ENCODE data around the gene HMX2. TPM values are rescaled to one million over a fixed set of nuclear protein-coding genes. Genes with fewer than 3 reads are reported as not detected.
"Not testable (repeated sequence)": the region's sequence is repeated elsewhere in the genome, so short reads cannot be mapped to it uniquely, and the experiment has no call there.

The HMX2 gene
- total RNA-seq, 1 donor from 2014 or later: not detected

DNA sequence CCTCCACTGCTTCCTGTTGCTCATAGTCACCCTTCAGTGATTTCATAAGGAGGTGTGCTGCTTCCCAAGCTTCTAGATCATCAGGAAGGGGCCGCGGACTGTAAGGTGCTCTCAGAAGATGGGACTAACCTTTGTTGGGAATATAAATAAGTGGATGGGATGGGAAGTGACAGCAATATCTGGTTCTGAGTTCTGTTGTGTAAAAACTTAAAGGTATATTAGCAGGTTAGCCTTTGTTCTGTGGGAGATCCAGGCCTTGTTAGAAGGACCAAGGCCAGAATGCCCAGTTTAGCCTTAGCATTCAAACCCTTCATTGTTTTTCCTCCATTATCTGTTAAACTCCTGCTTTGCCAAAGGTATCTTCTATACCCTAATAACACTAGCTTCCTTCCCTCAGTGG is 18.7 kb downstream of the HMX2 start:
- TF ChIP-seq, protein P1, sequence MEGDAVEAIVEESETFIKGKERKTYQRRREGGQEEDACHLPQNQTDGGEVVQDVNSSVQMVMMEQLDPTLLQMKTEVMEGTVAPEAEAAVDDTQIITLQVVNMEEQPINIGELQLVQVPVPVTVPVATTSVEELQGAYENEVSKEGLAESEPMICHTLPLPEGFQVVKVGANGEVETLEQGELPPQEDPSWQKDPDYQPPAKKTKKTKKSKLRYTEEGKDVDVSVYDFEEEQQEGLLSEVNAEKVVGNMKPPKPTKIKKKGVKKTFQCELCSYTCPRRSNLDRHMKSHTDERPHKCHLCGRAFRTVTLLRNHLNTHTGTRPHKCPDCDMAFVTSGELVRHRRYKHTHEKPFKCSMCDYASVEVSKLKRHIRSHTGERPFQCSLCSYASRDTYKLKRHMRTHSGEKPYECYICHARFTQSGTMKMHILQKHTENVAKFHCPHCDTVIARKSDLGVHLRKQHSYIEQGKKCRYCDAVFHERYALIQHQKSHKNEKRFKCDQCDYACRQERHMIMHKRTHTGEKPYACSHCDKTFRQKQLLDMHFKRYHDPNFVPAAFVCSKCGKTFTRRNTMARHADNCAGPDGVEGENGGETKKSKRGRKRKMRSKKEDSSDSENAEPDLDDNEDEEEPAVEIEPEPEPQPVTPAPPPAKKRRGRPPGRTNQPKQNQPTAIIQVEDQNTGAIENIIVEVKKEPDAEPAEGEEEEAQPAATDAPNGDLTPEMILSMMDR (IDR thresholded peaks at IDR 0.05): no peak
- no peaks in the 10 kb centered on the region for H3K4me1 ChIP-seq
- H3K27ac ChIP-seq: no peak overlapping the region

DNA sequence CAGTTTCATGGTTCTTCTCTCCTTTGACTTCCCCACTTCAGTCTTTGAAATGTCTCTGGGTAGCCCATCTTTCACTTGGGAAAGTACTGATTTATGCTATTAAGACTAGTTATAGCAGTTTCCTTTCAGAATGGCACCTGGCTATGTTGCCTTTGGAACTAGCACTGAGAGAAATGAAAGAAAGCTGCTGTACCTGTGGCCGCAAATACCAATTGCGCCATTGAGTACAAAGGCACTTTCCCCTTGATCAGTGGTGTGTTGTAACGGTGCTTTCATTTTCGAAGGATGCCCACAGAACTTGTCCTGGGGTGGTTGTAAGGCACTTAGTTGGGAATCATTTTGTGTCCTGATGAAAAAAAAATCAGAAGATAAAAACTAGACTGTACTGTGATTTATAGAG is 23.0 kb downstream of the HMX2 start:
- TF ChIP-seq, protein P1 (IDR thresholded peaks at IDR 0.05): no peak
- intact Hi-C loops (cut with DNase I): no loop called here

More for the DNA sequence above, 18.7 kb downstream of the HMX2 start:
- Histone ChIP-seq H3K36me3 (peaks cover 75% of the 10 kb centered on the region), H3K9me3 (no peaks in the 10 kb centered on the region), H3K4me3 (no peak overlapping the region), H3K27me3 (ENCODE audit: low read depth) (no peaks in the 10 kb centered on the region)
- DNase-seq: no peak
- intact Hi-C loops (cut with DNase I): no loop called here
- no peak for ATAC-seq

GRCh38 chr10:123171616-123172015 is 23.7 kb downstream of the HMX2 start:
- H3K4me1 ChIP-seq; H3K27me3 ChIP-seq (ENCODE audit: low read depth); H3K9me3 ChIP-seq; intact Hi-C loops (cut with DNase I); DNase-seq; H3K27ac ChIP-seq; ATAC-seq; H3K4me3 ChIP-seq: not testable (repeated sequence)
- H3K36me3 ChIP-seq: peaks cover 36% of the 10 kb centered on the region

More for the DNA sequence above, 23.0 kb downstream of the HMX2 start:
- H3K9me3 ChIP-seq: no peaks in the 10 kb centered on the region
- no peak for DNase-seq
- H3K4me3 ChIP-seq: no peak overlapping the region
- H3K4me1 ChIP-seq: no peaks in the 10 kb centered on the region
- H3K27me3 ChIP-seq (ENCODE audit: low read depth): no peaks in the 10 kb centered on the region
- ATAC-seq: no peak
- H3K27ac ChIP-seq: no peak overlapping the region
- H3K36me3 ChIP-seq: peaks cover 41% of the 10 kb centered on the region

- Histone ChIP-seq H3K27ac (no peak overlapping the region), H3K36me3 (peaks cover 11% of the 10 kb centered on the region), H3K27me3 (ENCODE audit: low read depth) (no peaks in the 10 kb centered on the region), H3K4me1 (no peaks in the 10 kb centered on the region), H3K4me3 (no peak overlapping the region), H3K9me3 (no peaks in the 10 kb centered on the region)
- TF ChIP-seq, protein P1 (IDR thresholded peaks at IDR 0.05): no peak
- no peak for DNase-seq
- ATAC-seq: no peak
- intact Hi-C loops (cut with DNase I): no loop called here
Observed at GRCh38 chr10:123175389-123176387, 27.8 kb downstream of the HMX2 start.

DNA sequence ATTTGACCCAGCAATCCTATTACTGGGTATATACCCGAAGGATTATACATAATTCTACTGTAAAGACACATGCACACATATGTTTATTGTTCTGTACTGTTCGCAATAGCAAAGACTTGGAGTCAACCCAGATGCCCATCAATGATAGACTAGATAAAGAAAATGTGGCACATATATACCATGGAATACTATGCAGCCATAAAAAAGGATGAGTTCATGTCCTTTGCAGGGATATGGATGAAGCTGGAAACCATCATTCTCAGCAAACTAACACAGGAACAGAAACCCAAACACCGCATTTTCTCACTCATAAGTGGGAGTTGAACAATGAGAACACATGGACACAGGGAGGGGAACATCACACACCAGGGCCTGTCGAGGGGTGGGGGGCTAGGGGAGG is 30.5 kb downstream of the HMX2 start:
- H3K9me3 ChIP-seq; ATAC-seq; DNase-seq; H3K27me3 ChIP-seq (ENCODE audit: low read depth); H3K4me3 ChIP-seq; H3K4me1 ChIP-seq; H3K27ac ChIP-seq; intact Hi-C loops (cut with DNase I): not testable (repeated sequence)
- H3K36me3 ChIP-seq: peaks cover 11% of the 10 kb centered on the region

- ATAC-seq (no peak), DNase-seq (no peak)
- TF ChIP-seq, protein P1 (IDR thresholded peaks at IDR 0.05): no peak
- no peaks in the 10 kb centered on the region for H3K4me1 ChIP-seq
- H3K9me3 ChIP-seq: peaks cover 17% of the 10 kb centered on the region
- H3K4me3 ChIP-seq: no peak overlapping the region
- intact Hi-C loops (cut with DNase I): no loop called here
- H3K36me3 ChIP-seq: peaks cover 6% of the 10 kb centered on the region
- H3K27ac ChIP-seq: no peak overlapping the region
- no peaks in the 10 kb centered on the region for H3K27me3 ChIP-seq (ENCODE audit: low read depth)
Observed at GRCh38 chr10:123180101-123181090, 32.5 kb downstream of the HMX2 start.

All from lower lobe of right lung (tissue), 2 donors.